Globus pallidus (tissue), 1 donor: ENCODE measurements around the gene ID4.

Experiments
- DNase-seq: peaks from one replicate; pipeline ENCODE4 v3.0.0-alpha.2; 2015; ENCODE audit warnings: low spot score

ID4 gene

GRCh38 chr6:19836799-19837510 is at the start of gene ID4:
Gene ID4, plus strand, starts transcription at chr6:19837370. Its CDS starts 385 bp downstream, at chr6:19837755.
- DNase-seq = peak; percentile 92

- no peak for DNase-seq
Measured at GRCh38 chr6:19788686-19789085, 48.5 kb upstream of the ID4 start.

GRCh38 chr6:19789100-19789803 is 47.9 kb upstream of the ID4 start:
- DNase-seq = no peak

GRCh38 chr6:19791267-19791666 is 45.9 kb upstream of the ID4 start:
- no peak for DNase-seq

- DNase-seq = no peak
Measured at GRCh38 chr6:19795211-19795610, 42.0 kb upstream of the ID4 start.

GRCh38 chr6:19796452-19796851 is 40.7 kb upstream of the ID4 start:
- DNase-seq = no peak

GRCh38 chr6:19798362-19798761 is 38.8 kb upstream of the ID4 start:
- DNase-seq = no peak

- no peak for DNase-seq
Measured at GRCh38 chr6:19802656-19803055, 34.5 kb upstream of the ID4 start.

GRCh38 chr6:19803331-19804204 is 33.6 kb upstream of the ID4 start:
- DNase-seq = no peak

- DNase-seq = peak; percentile 94
Measured at GRCh38 chr6:19804205-19805128, 32.7 kb upstream of the ID4 start.

- no peak for DNase-seq
Measured at GRCh38 chr6:19805129-19805481, 32.1 kb upstream of the ID4 start.

GRCh38 chr6:19806971-19807396 is 30.2 kb upstream of the ID4 start:
- DNase-seq = no peak

- no peak for DNase-seq
Measured at GRCh38 chr6:19811397-19812079, 25.6 kb upstream of the ID4 start.

- DNase-seq = no peak
Measured at GRCh38 chr6:19812512-19813119, 24.6 kb upstream of the ID4 start.

- no peak for DNase-seq
Measured at GRCh38 chr6:19818805-19819204, 18.4 kb upstream of the ID4 start.

- DNase-seq = no peak
Measured at GRCh38 chr6:19824058-19824807, 12.9 kb upstream of the ID4 start.

GRCh38 chr6:19827247-19827646 is 9.9 kb upstream of the ID4 start:
- no peak for DNase-seq

GRCh38 chr6:19827903-19828302 is 9.3 kb upstream of the ID4 start:
- no peak for DNase-seq

- no peak for DNase-seq
Measured at GRCh38 chr6:19830171-19830570, 7.0 kb upstream of the ID4 start.

- DNase-seq = no peak
Measured at GRCh38 chr6:19831358-19831757, 5.8 kb upstream of the ID4 start.
